WERI-Rb-1 (cell line): ENCODE data around the gene FAM83E.
A peak's percentile ranks its signal among the peaks of the same experiment; 100 is the strongest.

ENCODE experiments used
- DNase-seq: peaks from one replicate; pipeline ENCODE4 v3.0.0-alpha.2; 2020
- H3K27ac ChIP-seq: fragments of 250-450 bp; sonication (Bioruptor Pico); 2 replicates; pipeline ENCODE4 v1.5.1; 2020; ENCODE audit warnings: mild to moderate bottlenecking, moderate library complexity
- H3K27me3 ChIP-seq: fragments of 250-450 bp; sonication (Bioruptor Pico); 2 replicates; pipeline ENCODE4 v1.5.1; 2021; ENCODE audit warnings: mild to moderate bottlenecking, low read depth, moderate library complexity; ENCODE audit not compliant: insufficient read depth, severe bottlenecking
- H3K36me3 ChIP-seq: fragments of 250-450 bp; sonication (Bioruptor Pico); 2 replicates; pipeline ENCODE4 v1.5.1; 2020; ENCODE audit warnings: mild to moderate bottlenecking, moderate library complexity
- H3K4me3 ChIP-seq: 2 replicates; pipeline ENCODE4 v1.5.1; 2011; ENCODE audit warnings: low read depth, mild to moderate bottlenecking, control low read depth, low read length
- H3K9me3 ChIP-seq: fragments of 250-450 bp; sonication (Bioruptor Pico); 2 replicates; pipeline ENCODE4 v1.5.1; 2021; ENCODE audit warnings: mild to moderate bottlenecking, moderate library complexity; ENCODE audit not compliant: severe bottlenecking
- CTCF ChIP-seq: IDR thresholded peaks from 2 replicates; pipeline ENCODE4 v1.5.1; 2011; ENCODE audit warnings: low read depth, mild to moderate bottlenecking, control low read depth, inconsistent platforms, low read length

The FAM83E gene

GRCh38 chr19:48611872-48612271 lies 3.0 kb downstream of the FAM83E start:
- DNase-seq: no peak
- Histone ChIP-seq H3K27me3 (no peaks in the 10 kb centered on the region), H3K4me3 (no peak overlapping the region), H3K27ac (no peak overlapping the region), H3K9me3 (no peaks in the 10 kb centered on the region), H3K36me3 (peaks cover 27% of the 10 kb centered on the region)
- no peak for TF ChIP-seq CTCF

- Histone ChIP-seq H3K36me3 (peaks cover 5% of the 10 kb centered on the region), H3K27ac (no peak overlapping the region), H3K9me3 (no peaks in the 10 kb centered on the region), H3K27me3 (no peaks in the 10 kb centered on the region), H3K4me3 (no peak overlapping the region)
- DNase-seq: no peak
- no peak for TF ChIP-seq CTCF
Measured at GRCh38 chr19:48609571-48610108, 5.2 kb downstream of the FAM83E start.

- Histone ChIP-seq H3K27me3 (no peaks in the 10 kb centered on the region), H3K36me3 (peaks cover 2% of the 10 kb centered on the region; the same call in 1 of the 2 replicates), H3K9me3 (no peaks in the 10 kb centered on the region), H3K4me3 (no peak overlapping the region; the same call in 1 of the 2 replicates), H3K27ac (peak overlapping the region; percentile 47; the same call in 1 of the 2 replicates)
- DNase-seq: peak; percentile 66
- peak; percentile 76 for TF ChIP-seq CTCF
Measured at GRCh38 chr19:48608798-48609263, 6.0 kb downstream of the FAM83E start.

- H3K9me3 ChIP-seq: no peaks in the 10 kb centered on the region
- no peak overlapping the region for H3K4me3 ChIP-seq
- no peaks in the 10 kb centered on the region for H3K36me3 ChIP-seq
- DNase-seq: no peak
- H3K27ac ChIP-seq: no peak overlapping the region
- H3K27me3 ChIP-seq: no peaks in the 10 kb centered on the region
- no peak for TF ChIP-seq CTCF
Measured at GRCh38 chr19:48607359-48607755, 7.5 kb downstream of the FAM83E start.

GRCh38 chr19:48606463-48607358 lies 8.2 kb downstream of the FAM83E start, which contains the start of gene SPACA4:
Gene SPACA4, plus strand, starts transcription at chr19:48606742. Its CDS starts 237 bp downstream, at chr19:48606979.
- no peaks in the 10 kb centered on the region for H3K27me3 ChIP-seq
- TF ChIP-seq CTCF: no peak
- H3K36me3 ChIP-seq: no peaks in the 10 kb centered on the region
- no peak within 1 kb of the TSS for H3K4me3 ChIP-seq
- H3K27ac ChIP-seq: no peak within 1 kb of the TSS
- DNase-seq: no peak
- no peaks in the 10 kb centered on the region for H3K9me3 ChIP-seq
